HG03025 (cell line): ENCODE data around the gene DDX17.
"Not testable (repeated sequence)": the region's sequence is repeated elsewhere in the genome, so short reads cannot be mapped to it uniquely, and the experiment has no call there.

Experiments used
- ATAC-seq: cut with Tn5 transposase; IDR thresholded peaks from one replicate; pipeline ENCODE4 v1.9.1; 2021; ENCODE audit warnings: mild to moderate bottlenecking, moderate library complexity; ENCODE audit not compliant: unreplicated experiment, low FRiP score

The DDX17 gene

GRCh38 chr22:38494498-38494897, 11.6 kb downstream of the DDX17 start:
- ATAC-seq, result no peak

DNA sequence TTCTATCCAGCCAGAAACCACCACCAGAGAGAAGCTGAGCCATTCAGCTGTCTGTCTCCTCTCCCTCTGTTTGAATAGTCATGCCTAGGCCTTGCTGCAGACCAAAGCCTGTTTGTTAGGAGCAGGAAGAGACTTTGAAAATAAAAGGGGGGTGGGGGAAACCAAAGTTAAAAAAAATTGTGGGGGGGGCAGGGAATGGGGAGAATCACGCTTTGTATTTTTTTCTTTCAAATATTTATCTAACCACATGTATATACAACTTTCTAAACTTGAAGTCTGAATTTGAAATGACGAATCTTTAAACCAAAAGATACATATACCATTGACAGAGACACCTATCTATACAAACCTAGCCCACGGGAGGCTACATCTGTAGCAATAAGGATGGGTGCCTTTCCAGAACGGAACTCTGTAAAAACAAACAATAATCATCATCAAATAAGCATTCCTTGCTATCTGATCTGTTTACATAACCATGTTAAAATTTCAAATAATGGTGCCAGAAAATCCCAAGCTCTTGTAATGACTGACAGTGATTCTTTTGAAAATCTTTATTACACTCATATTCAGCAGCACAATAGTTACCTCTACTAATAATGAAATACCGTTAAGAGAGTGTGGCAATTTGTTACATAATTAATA, 14.3 kb downstream of the DDX17 start:
- ATAC-seq, result no peak

DNA sequence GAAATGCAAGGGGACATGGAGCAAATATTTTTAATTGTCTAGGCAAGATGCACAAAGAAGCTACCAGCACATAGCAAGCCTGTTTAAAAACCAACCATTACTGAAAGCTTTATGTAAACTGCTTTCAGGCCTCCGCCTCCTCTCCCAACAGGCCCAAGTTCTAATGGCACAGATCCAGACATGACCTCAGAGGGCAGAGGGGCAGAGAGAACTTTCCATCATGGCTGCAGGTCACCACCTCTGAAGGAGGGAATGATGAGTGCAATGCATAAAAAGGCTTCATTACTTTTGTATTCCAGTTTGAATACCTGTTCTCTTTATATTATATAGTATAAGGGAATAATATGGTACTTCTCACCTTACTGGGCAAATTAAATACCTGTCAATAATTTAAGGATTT, 15.2 kb downstream of the DDX17 start:
- no peak for ATAC-seq

- no peak for ATAC-seq
Measured at GRCh38 chr22:38490475-38490874, 15.6 kb downstream of the DDX17 start.

DNA sequence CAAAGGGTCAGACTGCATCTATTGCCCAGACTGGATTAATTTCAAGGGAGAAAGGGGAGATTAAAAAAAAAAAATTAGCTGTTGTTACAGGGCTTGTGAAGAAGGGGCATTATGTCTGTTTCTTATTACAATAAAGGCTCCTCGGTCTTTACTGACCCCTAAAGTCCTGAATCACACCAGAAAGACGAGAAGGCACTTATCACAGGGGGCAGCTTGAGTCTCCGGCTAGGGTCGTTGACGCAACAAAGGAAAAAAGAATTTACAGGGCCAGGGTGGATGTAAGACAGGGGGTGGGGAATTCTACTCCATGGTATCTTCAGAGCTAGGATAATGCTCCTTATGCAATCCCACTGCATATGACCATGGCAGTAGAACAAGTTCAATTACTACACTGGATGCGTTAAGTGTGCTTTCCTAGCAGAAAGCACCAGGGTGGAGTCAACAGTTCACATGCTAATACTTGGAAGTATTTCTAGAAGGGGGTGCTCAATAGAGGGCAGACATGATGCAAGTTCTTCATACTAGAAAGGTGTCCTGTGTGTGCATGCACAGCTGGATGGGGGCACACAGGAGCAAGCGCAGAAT, 16.5 kb downstream of the DDX17 start:
- no peak for ATAC-seq

- ATAC-seq, result no peak
Measured at GRCh38 chr22:38489142-38489541, 17.0 kb downstream of the DDX17 start.

DNA sequence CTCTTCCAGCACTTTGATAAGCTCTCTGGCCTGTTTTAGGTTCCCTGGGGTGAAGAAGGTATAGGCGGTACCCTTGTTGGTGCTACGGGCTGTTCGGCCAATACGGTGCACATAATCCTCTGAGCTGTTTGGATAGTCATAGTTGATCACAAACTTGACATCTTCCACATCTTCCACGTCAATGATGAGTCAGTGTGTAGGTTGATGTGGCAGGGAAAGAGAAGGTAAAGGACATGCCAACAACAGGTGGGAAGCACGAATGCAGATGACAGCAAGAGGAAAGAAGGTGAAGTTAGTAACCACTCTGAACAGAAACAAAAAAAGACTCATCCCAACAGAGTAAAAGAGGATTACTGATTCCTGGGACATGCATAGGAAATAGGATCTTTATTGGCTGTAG, 18.2 kb downstream of the DDX17 start:
- ATAC-seq, result no peak

GRCh38 chr22:38485783-38486182, 20.3 kb downstream of the DDX17 start:
- no peak for ATAC-seq

DNA sequence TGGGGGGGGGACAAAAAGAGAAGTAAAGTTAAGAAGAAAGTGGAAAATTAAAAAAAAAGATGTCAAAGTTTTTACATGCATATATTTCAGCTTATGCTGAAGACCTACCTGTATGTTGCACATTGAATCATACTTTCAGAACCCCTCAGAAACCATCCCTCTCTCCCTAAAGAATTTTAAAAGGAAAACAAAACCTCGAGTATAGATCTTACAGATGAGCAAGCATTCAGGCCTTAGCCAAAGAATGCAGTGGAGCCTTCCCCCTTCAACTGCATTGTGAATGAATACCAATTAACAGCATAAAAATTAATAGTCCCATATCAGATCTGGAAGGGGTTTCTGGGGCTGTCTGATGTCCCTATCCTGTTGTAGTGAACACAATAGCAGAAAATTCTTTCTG, 21.9 kb downstream of the DDX17 start:
- ATAC-seq, result no peak

DNA sequence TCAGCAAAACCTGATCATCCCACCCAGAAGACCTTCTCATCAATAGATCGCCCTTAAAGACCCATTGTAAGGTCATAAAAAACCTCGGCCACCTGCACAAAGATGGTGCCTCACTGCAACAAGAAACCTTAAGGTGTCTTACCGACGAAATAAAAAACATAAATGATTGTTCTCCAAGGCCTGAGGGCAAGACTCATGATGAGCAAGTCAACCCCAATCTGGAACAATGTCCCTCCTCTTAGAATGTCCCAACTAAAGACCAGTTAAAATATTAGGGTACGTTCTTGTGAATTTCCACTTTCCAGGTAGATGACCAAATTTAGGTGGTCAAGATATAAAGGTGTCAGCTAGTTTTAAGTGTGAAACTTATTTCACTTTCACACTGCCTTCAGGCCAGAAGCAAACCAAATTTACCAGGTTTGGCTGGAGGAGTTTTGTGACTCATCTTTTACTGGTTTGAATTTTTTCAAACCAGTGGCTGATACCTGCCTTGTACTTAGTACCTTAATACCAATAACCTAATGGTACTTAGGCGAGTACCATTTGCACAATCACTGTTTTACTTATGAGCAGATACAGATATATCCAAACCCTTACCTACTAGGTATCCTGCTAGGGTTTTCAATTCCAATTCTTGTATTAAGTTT, 23.3 kb downstream of the DDX17 start:
- no peak for ATAC-seq

DNA sequence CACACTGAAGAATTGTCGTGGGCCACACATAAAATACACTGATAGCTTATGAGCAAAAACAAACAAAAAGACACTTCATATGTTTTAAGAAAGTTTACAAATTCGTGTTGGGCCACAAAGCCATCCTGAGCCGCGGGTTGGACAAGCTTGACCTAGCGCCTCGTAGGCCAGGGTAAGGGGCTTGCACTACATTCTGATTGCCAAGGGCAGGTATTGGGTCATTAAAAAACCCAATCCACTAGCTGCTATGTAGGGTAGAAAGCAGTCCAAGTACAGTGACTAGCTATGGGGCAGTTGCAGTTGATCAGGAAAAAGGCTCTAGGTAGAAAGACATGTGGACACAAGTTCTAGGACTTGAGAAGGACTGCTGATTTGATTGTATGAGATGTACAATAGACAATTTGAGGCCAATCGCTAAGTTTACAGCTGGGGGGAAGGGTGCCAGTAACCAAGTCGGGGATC, 24.2 kb downstream of the DDX17 start:
- no peak for ATAC-seq

GRCh38 chr22:38481162-38481870, 24.8 kb downstream of the DDX17 start:
- ATAC-seq, result no peak

DNA sequence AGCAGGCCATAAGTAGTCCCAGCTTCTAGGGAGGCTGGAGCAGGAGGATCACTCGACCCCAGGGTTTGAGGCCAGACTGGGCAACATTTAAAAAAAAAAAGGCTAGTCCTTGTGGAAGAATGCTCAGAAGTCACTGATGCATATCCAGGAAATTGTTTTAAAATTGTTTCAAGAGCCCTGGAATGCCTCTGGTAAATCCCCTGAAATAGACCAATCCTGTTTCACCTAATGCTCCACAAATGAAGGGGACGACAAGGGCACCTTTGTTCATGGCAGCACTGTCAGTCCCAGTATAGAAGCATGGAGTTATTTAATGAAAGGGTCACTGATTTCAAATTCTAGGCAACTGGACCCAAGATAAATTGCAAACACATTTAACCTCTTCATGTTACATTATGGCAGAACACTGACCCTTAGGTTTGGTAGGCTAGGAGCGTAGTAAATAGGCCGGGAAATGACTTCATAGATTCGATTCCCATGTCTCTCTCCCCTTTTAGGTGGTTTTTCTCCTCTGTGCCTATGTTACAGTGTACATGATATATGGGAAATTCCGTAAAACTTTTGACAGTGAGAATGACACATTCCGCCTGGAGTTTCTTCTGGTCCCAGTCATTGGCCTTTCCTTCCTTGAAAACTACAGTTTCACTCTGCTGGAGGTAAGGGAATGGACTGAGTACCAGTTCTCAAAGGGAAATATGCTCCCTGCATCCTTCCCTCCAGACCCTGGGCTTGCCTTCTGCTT, 26.8 kb downstream of the DDX17 start:
- no peak for ATAC-seq

DNA sequence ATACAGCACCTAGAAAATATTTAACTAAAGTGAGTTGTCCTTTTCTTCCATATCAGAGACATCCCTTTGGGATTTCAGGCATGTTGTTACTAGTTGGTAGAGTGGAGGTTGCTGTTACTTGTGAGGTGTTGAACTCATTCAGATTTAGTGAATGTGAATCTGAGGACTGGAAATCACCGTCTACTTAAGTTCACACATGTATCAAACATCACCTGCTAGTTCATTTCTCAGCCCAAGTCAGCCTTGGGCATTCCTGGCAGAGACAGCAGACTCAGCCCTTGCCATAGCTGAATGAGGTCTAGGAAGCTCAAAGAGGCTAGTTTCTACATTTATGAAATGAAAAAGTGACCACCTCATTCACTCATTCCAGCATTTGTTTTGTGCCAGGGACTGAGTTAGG, 28.5 kb downstream of the DDX17 start:
- ATAC-seq, result no peak

- no peak for ATAC-seq
Measured at GRCh38 chr22:38474003-38474607, 32.0 kb downstream of the DDX17 start.

- ATAC-seq, result no peak
Measured at GRCh38 chr22:38471237-38471636, 34.9 kb downstream of the DDX17 start.

GRCh38 chr22:38470179-38470578, 35.9 kb downstream of the DDX17 start:
- ATAC-seq, result not testable (repeated sequence)

GRCh38 chr22:38469306-38469781, 36.8 kb downstream of the DDX17 start:
- no peak for ATAC-seq

GRCh38 chr22:38468443-38469305, 37.4 kb downstream of the DDX17 start:
- no peak for ATAC-seq
